GM18498 (cell line): ENCODE data around the gene TRAK1.

Experiments
- ATAC-seq: cut with Tn5 transposase; IDR thresholded peaks from one replicate; pipeline ENCODE4 v1.9.1; 2021; ENCODE audit warnings: mild to moderate bottlenecking, moderate library complexity; ENCODE audit not compliant: unreplicated experiment

TRAK1 gene

DNA sequence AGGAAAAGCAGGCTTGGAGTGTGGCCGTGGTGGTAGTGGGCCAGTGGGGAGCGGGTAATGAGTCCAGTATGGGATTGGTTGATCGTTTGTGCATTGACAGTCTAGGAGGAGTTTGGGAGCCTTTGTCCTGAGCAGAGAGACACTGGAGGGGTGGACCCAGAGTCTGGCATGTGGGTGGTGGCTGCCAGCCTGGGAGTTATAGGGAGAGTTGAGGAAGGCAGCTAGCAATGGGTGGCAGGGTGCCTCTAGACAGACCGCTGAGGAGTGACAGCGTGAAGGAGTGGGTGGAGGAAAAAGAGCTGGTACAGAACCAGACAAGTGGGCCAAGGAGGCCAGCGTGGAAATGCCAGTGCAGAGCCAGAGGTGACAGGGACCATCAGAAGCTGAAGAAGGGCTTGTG lies 176.7 kb downstream of the TRAK1 start:
- ATAC-seq = no peak

DNA sequence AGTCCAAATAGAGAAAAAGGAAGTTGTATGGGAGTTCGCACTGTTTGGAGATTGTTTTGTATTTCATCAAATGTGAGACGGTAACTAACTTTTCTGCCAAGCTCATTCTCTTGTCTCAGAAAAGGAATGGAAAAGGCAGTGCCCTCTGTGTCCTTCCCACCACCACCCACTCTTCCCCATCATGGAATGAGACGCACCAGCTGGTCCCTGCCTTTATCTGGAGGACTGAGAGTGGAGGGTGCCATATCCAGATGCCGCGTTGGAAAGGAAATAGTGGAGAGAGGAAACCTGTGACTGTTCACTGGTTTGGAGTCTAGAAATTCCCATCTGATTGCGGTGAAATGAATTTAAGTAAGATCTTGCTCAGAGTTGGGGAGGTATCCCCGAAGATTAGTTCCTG lies 178.5 kb downstream of the TRAK1 start:
- ATAC-seq = no peak

DNA sequence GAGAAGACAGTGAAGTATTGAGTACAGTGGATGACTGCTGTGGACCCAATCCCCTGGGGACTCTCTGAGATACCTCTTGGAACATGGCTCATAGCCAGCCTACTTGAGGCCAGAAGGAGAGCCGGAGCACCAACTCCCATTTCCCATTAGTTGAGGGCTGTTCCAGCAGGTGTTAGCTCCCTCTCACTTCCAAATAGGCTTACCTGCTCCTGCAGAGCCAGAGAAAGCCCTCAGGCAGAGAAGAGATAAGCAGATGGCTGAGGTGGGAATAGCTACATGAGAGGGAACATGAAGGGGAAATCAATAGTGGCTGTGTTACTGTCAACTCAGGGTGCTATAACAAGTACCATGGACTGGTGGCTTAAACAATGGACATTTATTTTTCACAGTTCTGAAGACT lies 179.4 kb downstream of the TRAK1 start:
- ATAC-seq = no peak

DNA sequence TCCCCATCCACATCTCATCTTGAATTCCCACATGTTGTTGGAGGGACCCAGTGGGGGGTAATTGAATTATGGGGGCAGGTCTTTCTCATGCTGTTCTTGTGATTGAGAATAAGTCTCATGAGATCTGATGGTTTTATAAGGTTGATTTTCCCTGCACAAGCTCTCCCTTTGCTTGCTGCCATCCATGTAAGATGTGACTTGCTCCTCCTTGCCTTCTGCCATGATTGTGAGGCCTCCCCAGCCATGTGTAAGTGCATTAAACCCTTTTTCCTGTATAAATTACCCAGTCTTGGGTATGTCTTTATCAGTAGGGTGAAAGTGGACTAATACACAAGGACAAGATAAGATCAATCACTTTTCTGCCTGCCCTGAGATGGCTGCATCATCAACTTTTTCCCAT lies 180.6 kb downstream of the TRAK1 start:
- no peak for ATAC-seq

DNA sequence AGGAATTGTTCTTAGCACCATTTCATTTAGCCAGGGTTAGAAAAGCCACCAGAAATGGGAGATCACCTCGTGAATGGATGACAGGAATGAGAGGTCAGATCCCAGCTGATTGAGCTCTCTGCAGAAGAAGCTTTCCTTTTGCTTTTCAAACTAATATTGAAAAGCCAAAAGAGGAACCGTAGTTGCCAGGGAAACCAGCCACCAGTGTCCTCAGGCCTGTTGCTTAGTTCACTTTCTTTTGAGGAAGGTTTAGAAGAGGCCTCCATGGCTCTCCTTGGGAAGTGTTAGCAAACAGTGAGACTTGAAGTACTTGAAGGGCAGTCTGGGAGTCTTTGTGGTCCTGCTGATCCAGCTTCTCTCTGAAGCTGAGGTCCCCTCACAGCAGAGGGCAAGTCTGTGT lies 182.2 kb downstream of the TRAK1 start:
- no peak for ATAC-seq

DNA sequence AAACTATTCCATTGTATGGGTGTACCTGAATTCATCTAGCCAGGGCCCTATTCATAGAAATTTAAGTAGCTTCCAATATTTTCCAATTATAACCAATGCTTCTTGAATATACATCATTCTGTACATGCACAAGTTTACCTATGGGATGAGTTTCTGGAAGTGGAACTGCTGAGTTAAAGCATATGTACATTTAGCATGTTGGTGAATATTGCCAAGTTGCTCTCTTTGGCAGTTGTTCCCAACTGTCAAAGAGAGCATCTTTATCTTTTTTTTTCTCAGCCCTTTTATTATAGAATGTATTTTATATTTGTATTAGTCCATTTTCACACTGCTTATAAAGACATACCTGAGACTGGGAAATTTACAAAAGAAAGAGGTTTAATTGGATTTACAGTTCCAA lies 183.1 kb downstream of the TRAK1 start:
- no peak for ATAC-seq

DNA sequence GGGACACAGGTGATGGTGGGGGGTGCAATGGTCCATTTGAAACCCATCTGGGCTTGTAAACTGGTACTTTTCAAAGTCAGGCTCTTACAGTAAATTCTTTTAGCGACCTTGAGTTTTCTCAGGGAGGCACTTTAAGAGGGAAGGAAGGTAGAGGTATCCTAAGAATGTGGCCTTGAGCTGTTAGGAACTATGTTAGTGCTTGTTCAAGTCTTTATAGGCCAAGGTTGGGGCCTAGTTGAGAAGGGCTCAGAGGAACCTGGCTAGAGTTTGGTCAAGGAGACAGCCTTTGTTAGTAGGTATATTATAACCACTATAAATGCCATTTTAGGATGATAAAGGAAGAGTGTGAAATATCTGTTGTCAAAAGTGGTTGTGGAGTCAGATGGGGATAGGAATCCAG lies 184.1 kb downstream of the TRAK1 start:
- no peak for ATAC-seq
